ENCODE measurements around the gene XRCC4.

The XRCC4 gene

GRCh38 chr5:83071286-83072051 is 5.9 kb upstream of the XRCC4 start:
- DNase-seq (ENCODE audit: low spot score): no peak

- no peak for DNase-seq (ENCODE audit: low spot score)
These were observed 4.4 kb upstream of the XRCC4 start for GRCh38 chr5:83072966-83073365.

GRCh38 chr5:83077662-83078261 is 415 bp downstream of the XRCC4 start:
- DNase-seq (ENCODE audit: low spot score): peak; percentile 21

- DNase-seq (ENCODE audit: low spot score): no peak
These were observed 5.4 kb downstream of the XRCC4 start for GRCh38 chr5:83082750-83083149.

GRCh38 chr5:83084336-83084735 is 7.0 kb downstream of the XRCC4 start:
- DNase-seq (ENCODE audit: low spot score): no peak

- DNase-seq (ENCODE audit: low spot score): no peak
These were observed 7.8 kb downstream of the XRCC4 start for GRCh38 chr5:83085106-83085505.

- DNase-seq (ENCODE audit: low spot score): no peak
These were observed 12.8 kb downstream of the XRCC4 start for GRCh38 chr5:83090169-83090568.

- no peak for DNase-seq (ENCODE audit: low spot score)
These were observed 15.3 kb downstream of the XRCC4 start for GRCh38 chr5:83092619-83093018.

- no peak for DNase-seq (ENCODE audit: low spot score)
These were observed 16.3 kb downstream of the XRCC4 start for GRCh38 chr5:83093692-83094091.

- no peak for DNase-seq (ENCODE audit: low spot score)
These were observed 18.0 kb downstream of the XRCC4 start for GRCh38 chr5:83095163-83095956.

- DNase-seq (ENCODE audit: low spot score): peak; percentile 91
These were observed 18.7 kb downstream of the XRCC4 start for GRCh38 chr5:83095957-83096539.

- DNase-seq (ENCODE audit: low spot score): no peak
These were observed 19.5 kb downstream of the XRCC4 start for GRCh38 chr5:83096660-83097339.

GRCh38 chr5:83097689-83098231 is 20.4 kb downstream of the XRCC4 start:
- peak; percentile 18 for DNase-seq (ENCODE audit: low spot score)

GRCh38 chr5:83099001-83099400 is 21.7 kb downstream of the XRCC4 start:
- DNase-seq (ENCODE audit: low spot score): no peak

- DNase-seq (ENCODE audit: low spot score): no peak
These were observed 22.1 kb downstream of the XRCC4 start for GRCh38 chr5:83099445-83099844.

- DNase-seq (ENCODE audit: low spot score): no peak
These were observed 24.2 kb downstream of the XRCC4 start for GRCh38 chr5:83101514-83101913.

GRCh38 chr5:83102364-83102980 is 25.1 kb downstream of the XRCC4 start:
- no peak for DNase-seq (ENCODE audit: low spot score)

GRCh38 chr5:83104021-83104420 is 26.7 kb downstream of the XRCC4 start:
- DNase-seq (ENCODE audit: low spot score): no peak

- peak; percentile 9 for DNase-seq (ENCODE audit: low spot score)
These were observed 30.5 kb downstream of the XRCC4 start for GRCh38 chr5:83107692-83108420.

- no peak for DNase-seq (ENCODE audit: low spot score)
These were observed 32.0 kb downstream of the XRCC4 start for GRCh38 chr5:83109380-83109779.

GRCh38 chr5:83115816-83116215 is 38.5 kb downstream of the XRCC4 start:
- DNase-seq (ENCODE audit: low spot score): no peak
